SK-N-SH treated with all-trans-retinoic acid at 6 μM for 48 hours (cell line): ENCODE data around the gene CTCF.

ENCODE experiments used
- ATAC-seq: fragments of 200-7000 bp; cut with Tn5 transposase; 3 replicates; pipeline ENCODE4 v1.9.1; 2020; ENCODE audit warnings: mild to moderate bottlenecking, moderate library complexity
- ARNTL ChIP-seq: fragments of 450-650 bp; formaldehyde crosslinking; IDR thresholded peaks from 2 replicates; pipeline ENCODE4 v1.5.0; 2020; ENCODE audit warnings: low read depth, mild to moderate bottlenecking, moderate library complexity, borderline replicate concordance
- BACH2 ChIP-seq: fragments of 250-450 bp; sonication (Bioruptor Pico); IDR thresholded peaks from 2 replicates; pipeline ENCODE4 v1.9.0; 2021; ENCODE audit warnings: mild to moderate bottlenecking, borderline replicate concordance
- CREB5 ChIP-seq: fragments of 250-450 bp; sonication (Bioruptor Pico); IDR thresholded peaks from 2 replicates; pipeline ENCODE4 v1.5.1; 2020; ENCODE audit warnings: low read depth, mild to moderate bottlenecking, moderate library complexity
- CSDC2 ChIP-seq: fragments of 250-450 bp; sonication (Bioruptor Pico); IDR thresholded peaks from 2 replicates; pipeline ENCODE4 v1.5.0; 2020; ENCODE audit warnings: mild to moderate bottlenecking, moderate library complexity
- CSRNP3 ChIP-seq: fragments of 250-450 bp; sonication (Bioruptor Pico); IDR thresholded peaks from 2 replicates; pipeline ENCODE4 v1.5.1; 2021; ENCODE audit warnings: mild to moderate bottlenecking, moderate library complexity
- ESRRG ChIP-seq: fragments of 250-450 bp; sonication (Bioruptor Pico); IDR thresholded peaks from 2 replicates; pipeline ENCODE4 v1.6.1; 2021; ENCODE audit warnings: mild to moderate bottlenecking
- GLIS3 ChIP-seq: fragments of 250-450 bp; sonication (Bioruptor Pico); IDR thresholded peaks from 2 replicates; pipeline ENCODE4 v1.5.0; 2020; ENCODE audit warnings: mild to moderate bottlenecking, moderate library complexity
- ISL1 ChIP-seq: fragments of 250-450 bp; sonication (Bioruptor Pico); IDR thresholded peaks from 2 replicates; pipeline ENCODE4 v2.1.2; 2022; ENCODE audit warnings: mild to moderate bottlenecking, moderate library complexity
- OSR1 ChIP-seq: fragments of 250-450 bp; sonication (Bioruptor Pico); IDR thresholded peaks from 2 replicates; pipeline ENCODE4 v1.8.0; 2022; ENCODE audit warnings: moderate library complexity, mild to moderate bottlenecking, inconsistent platforms
- PATZ1 ChIP-seq: fragments of 250-450 bp; sonication (Bioruptor Pico); IDR thresholded peaks from 2 replicates; pipeline ENCODE4 v1.8.0; 2020; ENCODE audit warnings: mild to moderate bottlenecking, moderate library complexity, borderline replicate concordance
- POU6F1 ChIP-seq: fragments of 250-450 bp; sonication (Bioruptor Pico); IDR thresholded peaks from 2 replicates; pipeline ENCODE4 v1.8.0; 2021; ENCODE audit warnings: low read depth, mild to moderate bottlenecking, moderate library complexity, borderline replicate concordance
- PPARA ChIP-seq: fragments of 250-450 bp; sonication (Bioruptor Pico); IDR thresholded peaks from 2 replicates; pipeline ENCODE4 v1.5.0; 2020; ENCODE audit warnings: mild to moderate bottlenecking, borderline replicate concordance
- RARB ChIP-seq: fragments of 250-450 bp; sonication (Bioruptor Pico); IDR thresholded peaks from 2 replicates; pipeline ENCODE4 v1.8.0; 2021; ENCODE audit warnings: mild to moderate bottlenecking, moderate library complexity
- SNAI2 ChIP-seq: fragments of 250-450 bp; sonication (Bioruptor Pico); IDR thresholded peaks from 2 replicates; pipeline ENCODE4 v1.5.0; 2020; ENCODE audit warnings: mild to moderate bottlenecking, moderate library complexity
- TCF4 ChIP-seq: fragments of 250-450 bp; sonication (Bioruptor Pico); IDR thresholded peaks from 2 replicates; pipeline ENCODE4 v1.8.0; 2021; ENCODE audit warnings: mild to moderate bottlenecking, moderate library complexity, borderline replicate concordance
- TOX ChIP-seq: fragments of 250-450 bp; sonication (Bioruptor Pico); IDR thresholded peaks from 2 replicates; pipeline ENCODE4 v1.8.0; 2021; ENCODE audit warnings: mild to moderate bottlenecking, moderate library complexity, borderline replicate concordance
- TSHZ2 ChIP-seq: fragments of 250-450 bp; sonication (Bioruptor Pico); IDR thresholded peaks from 2 replicates; pipeline ENCODE4 v1.5.0; 2020; ENCODE audit warnings: mild to moderate bottlenecking, moderate library complexity
- ZC3H10 ChIP-seq: fragments of 250-450 bp; sonication (Bioruptor Pico); IDR thresholded peaks from 2 replicates; pipeline ENCODE4 v1.5.1; 2021; ENCODE audit warnings: mild to moderate bottlenecking, moderate library complexity
- ZFP3 ChIP-seq: fragments of 250-450 bp; sonication (Bioruptor Pico); IDR thresholded peaks from 2 replicates; pipeline ENCODE4 v1.5.0; 2020; ENCODE audit warnings: mild to moderate bottlenecking, moderate library complexity
- ZFP30 ChIP-seq: fragments of 450-650 bp; formaldehyde crosslinking; IDR thresholded peaks from 2 replicates; pipeline ENCODE4 v1.5.0; 2022; ENCODE audit warnings: mild to moderate bottlenecking, moderate library complexity
- ZNF565 ChIP-seq: fragments of 450-650 bp; formaldehyde crosslinking; conservative IDR thresholded peaks from 2 replicates; pipeline ENCODE4 v1.5.0; 2020; ENCODE audit warnings: low read depth, mild to moderate bottlenecking, moderate library complexity
- ZNF8 ChIP-seq: fragments of 450-650 bp; formaldehyde crosslinking; IDR thresholded peaks from 2 replicates; pipeline ENCODE4 v1.5.0; 2020; ENCODE audit warnings: mild to moderate bottlenecking, moderate library complexity

The CTCF gene

GRCh38 chr16:67543582-67543981 lies 18.7 kb upstream of the CTCF start:
- ATAC-seq, result no peak
- TF ChIP-seq ZFP3 (no peak), ZNF8 (no peak), ZFP30 (no peak), ZC3H10 (CRISPR knock-in tag) (no peak), BACH2 (CRISPR knock-in tag) (no peak), POU6F1 (no peak), RARB (CRISPR knock-in tag) (no peak), CSRNP3 (CRISPR knock-in tag) (no peak), TOX (no peak), ESRRG (CRISPR knock-in tag) (no peak), OSR1 (no peak)

GRCh38 chr16:67544329-67544841 lies 17.9 kb upstream of the CTCF start:
- no peak for TF ChIP-seq PATZ1 (CRISPR knock-in tag)
- no peak for TF ChIP-seq GLIS3 (CRISPR knock-in tag)
- no peak for TF ChIP-seq CSDC2 (CRISPR knock-in tag)
- no peak for TF ChIP-seq ARNTL (CRISPR knock-in tag)
- TF ChIP-seq OSR1, result no peak
- TF ChIP-seq TSHZ2 (CRISPR knock-in tag), result no peak
- no peak for TF ChIP-seq CSRNP3 (CRISPR knock-in tag)
- TF ChIP-seq ZFP3, result no peak
- TF ChIP-seq ESRRG (CRISPR knock-in tag), result no peak
- TF ChIP-seq ZNF565 (CRISPR knock-in tag), result no peak
- TF ChIP-seq ZFP30, result no peak
- ATAC-seq, result no peak

GRCh38 chr16:67544844-67545664 lies 17.3 kb upstream of the CTCF start:
- no peak for ATAC-seq
- TF ChIP-seq ZFP30 (no peak), ISL1 (CRISPR knock-in tag) (no peak), CREB5 (CRISPR knock-in tag) (no peak), GLIS3 (CRISPR knock-in tag) (no peak), BACH2 (CRISPR knock-in tag) (no peak), OSR1 (no peak), CSDC2 (CRISPR knock-in tag) (no peak), ZC3H10 (CRISPR knock-in tag) (no peak), ZNF8 (no peak), SNAI2 (CRISPR knock-in tag) (no peak), CSRNP3 (CRISPR knock-in tag) (no peak), ESRRG (CRISPR knock-in tag) (no peak), ZNF565 (CRISPR knock-in tag) (no peak), PPARA (CRISPR knock-in tag) (no peak), POU6F1 (no peak), RARB (CRISPR knock-in tag) (no peak), TCF4 (CRISPR knock-in tag) (no peak), ZFP3 (no peak)
